ENCODE data around the gene TMEM270. TPM values are rescaled to one million over a fixed set of nuclear protein-coding genes. Genes with fewer than 3 reads are reported as not detected.

The TMEM270 gene
- total and polyA plus RNA-seq, 2 donors (not counting 1 experiment from before 2014, with no cell fraction given) = not detected

DNA sequence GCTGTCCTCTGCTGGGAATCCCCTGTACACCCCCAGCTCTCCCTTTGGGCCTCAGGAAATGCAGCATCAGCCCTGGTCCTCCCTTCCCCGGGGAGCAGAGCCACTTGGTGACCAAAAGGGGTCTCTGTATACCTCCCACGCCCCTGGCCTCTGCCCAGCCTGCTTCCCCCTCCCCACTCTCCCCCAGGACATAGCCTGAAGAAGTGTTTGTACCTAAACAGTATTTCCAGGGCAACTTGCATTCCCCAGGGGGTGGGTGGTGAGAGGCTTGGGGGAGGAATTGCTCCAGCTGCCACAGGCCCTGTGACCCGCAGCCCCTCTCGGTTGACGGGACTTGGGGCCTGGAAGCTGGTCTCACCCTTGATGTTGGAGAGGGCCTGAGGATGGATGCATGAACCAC lies 39.3 kb downstream of the TMEM270 start:
- CTCF ChIA-PET = no interaction called here
- Histone ChIP-seq H2AFZ (ENCODE audit: insufficient read depth, low read depth, low read length, poor library complexity, severe bottlenecking) (no peak overlapping the region), H3K27me3 (replicated peaks in 1 of 4; ENCODE audit: control extremely low read depth in 1 of 4, control insufficient read depth in 3 of 4, insufficient read depth in 4 of 4, low read length in 3 of 4) (no peaks in the 10 kb centered on the region), H3K79me2 (ENCODE audit: control insufficient read depth, insufficient read depth, low read length) (no peaks in the 10 kb centered on the region), H4K20me1 (ENCODE audit: control insufficient read depth, insufficient read depth, low read length, poor library complexity, severe bottlenecking) (no peaks in the 10 kb centered on the region), H3K9ac (ENCODE audit: low read length) (no peak overlapping the region), H3K4me3 (ENCODE audit: control extremely low read depth in 1 of 5, extremely low read depth in 1 of 5, insufficient read depth in 1 of 5, low read depth in 2 of 5, low read length in 4 of 5) (no peak overlapping the region), H3K36me3 (replicated peaks in 1 of 2; ENCODE audit: control extremely low read depth in 1 of 2, control insufficient read depth in 1 of 2, extremely low read depth in 1 of 2, insufficient read depth in 2 of 2, low read length in 1 of 2) (no peaks in the 10 kb centered on the region), H3K4me2 (replicated peaks; ENCODE audit: low read depth, low read length, poor library complexity, severe bottlenecking) (no peak overlapping the region), H3K4me1 (ENCODE audit: control insufficient read depth in 2 of 2, insufficient read depth in 2 of 2, low read length in 2 of 2) (no peaks in the 10 kb centered on the region), H3K27ac (ENCODE audit: low read length in 2 of 2) (no peak overlapping the region), H3K9me3 (ENCODE audit: control extremely low read depth in 1 of 3, control insufficient read depth in 2 of 3, insufficient read depth in 1 of 3, low read length in 2 of 3) (peaks cover 0 to 7% (median 0%) of the 10 kb centered on the region in 3 donors)
- peaks cover 2% of the 10 kb centered on the region for H3K9me3 Mint-ChIP-seq (ENCODE audit: insufficient read depth)
- no peak for TF ChIP-seq EZH2 (IDR thresholded peaks at IDR 0.05; ENCODE audit: borderline replicate concordance, insufficient read depth, low read depth, low read length, poor library complexity, severe bottlenecking)
- TF ChIP-seq, protein P1, sequence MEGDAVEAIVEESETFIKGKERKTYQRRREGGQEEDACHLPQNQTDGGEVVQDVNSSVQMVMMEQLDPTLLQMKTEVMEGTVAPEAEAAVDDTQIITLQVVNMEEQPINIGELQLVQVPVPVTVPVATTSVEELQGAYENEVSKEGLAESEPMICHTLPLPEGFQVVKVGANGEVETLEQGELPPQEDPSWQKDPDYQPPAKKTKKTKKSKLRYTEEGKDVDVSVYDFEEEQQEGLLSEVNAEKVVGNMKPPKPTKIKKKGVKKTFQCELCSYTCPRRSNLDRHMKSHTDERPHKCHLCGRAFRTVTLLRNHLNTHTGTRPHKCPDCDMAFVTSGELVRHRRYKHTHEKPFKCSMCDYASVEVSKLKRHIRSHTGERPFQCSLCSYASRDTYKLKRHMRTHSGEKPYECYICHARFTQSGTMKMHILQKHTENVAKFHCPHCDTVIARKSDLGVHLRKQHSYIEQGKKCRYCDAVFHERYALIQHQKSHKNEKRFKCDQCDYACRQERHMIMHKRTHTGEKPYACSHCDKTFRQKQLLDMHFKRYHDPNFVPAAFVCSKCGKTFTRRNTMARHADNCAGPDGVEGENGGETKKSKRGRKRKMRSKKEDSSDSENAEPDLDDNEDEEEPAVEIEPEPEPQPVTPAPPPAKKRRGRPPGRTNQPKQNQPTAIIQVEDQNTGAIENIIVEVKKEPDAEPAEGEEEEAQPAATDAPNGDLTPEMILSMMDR (IDR thresholded peaks at IDR 0.05) = no peak
- H3K27ac Mint-ChIP-seq = no peak overlapping the region
- no peak overlapping the region for H3K4me3 Mint-ChIP-seq
- DNase-seq = no peak
- peaks cover 3% of the 10 kb centered on the region for H3K27me3 Mint-ChIP-seq
- ATAC-seq (ENCODE audit: low read depth) = no peak
- POLR2A ChIA-PET = no interaction called here
- 73% methylated on average over 4 of the region's 5 CpGs for WGBS (ENCODE audit: insufficient coverage)
- no peaks in the 10 kb centered on the region for H3K4me1 Mint-ChIP-seq
- intact Hi-C loops (cut with micrococcal nuclease) = no loop called here

DNA sequence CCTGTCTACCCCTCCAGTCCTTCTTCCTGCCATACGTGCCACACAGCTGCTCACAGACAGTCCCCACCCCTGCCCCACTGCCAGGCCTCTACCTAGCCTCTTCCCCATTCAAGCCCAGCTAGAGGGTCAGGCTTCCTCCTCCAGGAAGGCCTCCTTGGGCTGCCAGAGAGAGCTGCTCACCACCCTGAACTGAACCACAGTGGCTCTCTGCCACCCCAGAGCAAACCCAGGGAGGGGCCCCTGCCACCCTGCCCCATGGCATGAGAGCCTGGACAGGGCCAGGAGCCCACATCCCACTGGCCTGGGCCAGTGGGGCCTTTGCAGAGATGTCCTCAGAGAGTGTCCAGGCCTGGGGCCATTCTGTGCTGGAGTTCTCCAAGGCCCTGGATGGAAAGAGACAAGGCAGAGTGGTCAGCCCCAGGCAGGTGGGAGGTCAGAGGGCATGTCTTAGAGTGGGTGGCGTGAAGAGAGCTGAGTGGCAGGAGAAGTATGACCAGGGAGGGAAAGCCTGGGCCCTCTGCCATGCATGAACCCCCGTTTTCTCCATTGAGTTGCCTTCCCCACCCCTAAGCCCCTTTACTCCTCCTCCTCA lies 40.4 kb downstream of the TMEM270 start:
- Mint-ChIP-seq H3K4me3 (no peak overlapping the region), H3K4me1 (no peaks in the 10 kb centered on the region), H3K9me3 (ENCODE audit: insufficient read depth) (peaks cover 2% of the 10 kb centered on the region), H3K27me3 (peaks cover 3% of the 10 kb centered on the region), H3K27ac (no peak overlapping the region)
- H4K20me1 ChIP-seq (ENCODE audit: control insufficient read depth, insufficient read depth, low read length, poor library complexity, severe bottlenecking) = no peaks in the 10 kb centered on the region
- peaks cover 0 to 7% (median 0%) of the 10 kb centered on the region in 3 donors for H3K9me3 ChIP-seq (ENCODE audit: control extremely low read depth in 1 of 3, control insufficient read depth in 2 of 3, insufficient read depth in 1 of 3, low read length in 2 of 3)
- no peak overlapping the region for H3K27ac ChIP-seq (ENCODE audit: low read length in 2 of 2)
- TF ChIP-seq, protein P1 (IDR thresholded peaks at IDR 0.05) = no peak
- TF ChIP-seq EZH2 (IDR thresholded peaks at IDR 0.05; ENCODE audit: borderline replicate concordance, insufficient read depth, low read depth, low read length, poor library complexity, severe bottlenecking) = no peak
- H2AFZ ChIP-seq (ENCODE audit: insufficient read depth, low read depth, low read length, poor library complexity, severe bottlenecking) = no peak overlapping the region
- no peaks in the 10 kb centered on the region for H3K27me3 ChIP-seq (replicated peaks in 1 of 4; ENCODE audit: control extremely low read depth in 1 of 4, control insufficient read depth in 3 of 4, insufficient read depth in 4 of 4, low read length in 3 of 4)
- H3K4me1 ChIP-seq (ENCODE audit: control insufficient read depth in 2 of 2, insufficient read depth in 2 of 2, low read length in 2 of 2) = no peaks in the 10 kb centered on the region
- DNase-seq (no peak), ATAC-seq (ENCODE audit: low read depth) (no peak)
- no peak overlapping the region for H3K9ac ChIP-seq (ENCODE audit: low read length)
- H3K4me3 ChIP-seq (ENCODE audit: control extremely low read depth in 1 of 5, extremely low read depth in 1 of 5, insufficient read depth in 1 of 5, low read depth in 2 of 5, low read length in 4 of 5) = no peak overlapping the region
- H3K36me3 ChIP-seq (replicated peaks in 1 of 2; ENCODE audit: control extremely low read depth in 1 of 2, control insufficient read depth in 1 of 2, extremely low read depth in 1 of 2, insufficient read depth in 2 of 2, low read length in 1 of 2) = no peaks in the 10 kb centered on the region
- WGBS (ENCODE audit: insufficient coverage) = 67% methylated on average over 1 of the region's 3 CpGs
- H3K4me2 ChIP-seq (replicated peaks; ENCODE audit: low read depth, low read length, poor library complexity, severe bottlenecking) = no peak overlapping the region
- intact Hi-C loops (cut with micrococcal nuclease) = no loop called here
- no peaks in the 10 kb centered on the region for H3K79me2 ChIP-seq (ENCODE audit: control insufficient read depth, insufficient read depth, low read length)
- POLR2A ChIA-PET = no interaction called here
- CTCF ChIA-PET = no interaction called here

Data from B cell (primary cell).